ENCODE data around the gene ACY1. TPM values are rescaled to one million over a fixed set of nuclear protein-coding genes. Genes with fewer than 3 reads are reported as not detected.

ACY1 gene
- total and polyA plus RNA-seq, 7 experiments from 2014 or later, result 7.8 to 28.3 (median 12.4) TPM

Other genes with a start within 250 kb of the ACY1 start
- gene IQCF6, start 204.3 kb upstream of the ACY1 start, total RNA-seq, result not detected
- gene IQCF6, start 204.3 kb upstream of the ACY1 start, polyA plus RNA-seq, result not detected
- gene IQCF2, start 121.9 kb upstream of the ACY1 start, total RNA-seq, result not detected
- gene IQCF2, start 121.9 kb upstream of the ACY1 start, polyA plus RNA-seq, result not detected
- gene IQCF5, start 107.9 kb upstream of the ACY1 start, total RNA-seq, result not detected
- gene IQCF5, start 107.9 kb upstream of the ACY1 start, polyA plus RNA-seq, result not detected
- not detected for gene IQCF1, start 80.2 kb upstream of the ACY1 start, total RNA-seq
- not detected for gene IQCF1, start 80.2 kb upstream of the ACY1 start, polyA plus RNA-seq
- 10 to 100 TPM; 10.2 to 34.2 (median 16.6) TPM for gene RRP9, start 41.6 kb upstream of the ACY1 start, total RNA-seq
- gene RRP9, start 41.6 kb upstream of the ACY1 start, polyA plus RNA-seq, result 10 to 100 TPM; 19.8 to 33.4 TPM
- gene PARP3, start 41.2 kb upstream of the ACY1 start, total RNA-seq, result 10 to 100 TPM in 3 of 5 experiments, 1 to 10 TPM in 2; 7.7 to 21.5 (median 11.2) TPM
- 1 to 10 TPM; 3.2 to 7.6 TPM for gene PARP3, start 41.2 kb upstream of the ACY1 start, polyA plus RNA-seq
- not detected for gene GPR62, start 28.2 kb upstream of the ACY1 start, total RNA-seq
- under 1 TPM in 1 of 2 donors, not detected in 1; 0.08 TPM for gene GPR62, start 28.2 kb upstream of the ACY1 start, polyA plus RNA-seq
- gene PCBP4, start 16.1 kb upstream of the ACY1 start, total RNA-seq, result 10 to 100 TPM; 12.1 to 21.1 (median 15.0) TPM
- 10 to 100 TPM in 1 of 2 donors, 1 to 10 TPM in 1; 8.0 to 10.8 TPM for gene PCBP4, start 16.1 kb upstream of the ACY1 start, polyA plus RNA-seq
- 10 to 100 TPM; 25.0 to 80.8 (median 54.5) TPM for gene ABHD14B, start 9.5 kb upstream of the ACY1 start, total RNA-seq
- gene ABHD14B, start 9.5 kb upstream of the ACY1 start, polyA plus RNA-seq, result 10 to 100 TPM; 88.1 to 91.5 TPM
- 10 to 100 TPM in 4 of 5 experiments, 1 to 10 TPM in 1; 9.9 to 23.7 (median 14.7) TPM for gene ABHD14A, start 8.5 kb upstream of the ACY1 start, total RNA-seq
- 10 to 100 TPM; 76.3 to 96.9 TPM for gene ABHD14A, start 8.5 kb upstream of the ACY1 start, polyA plus RNA-seq
- gene RPL29, start 12.4 kb downstream of the ACY1 start, total RNA-seq, result 1,000 to 10,000 TPM; 1,152 to 1,744 (median 1,537) TPM
- 1,000 to 10,000 TPM; 1,720 to 2,133 TPM for gene RPL29, start 12.4 kb downstream of the ACY1 start, polyA plus RNA-seq
- 10 to 100 TPM; 12.6 to 41.5 (median 40.4) TPM for gene DUSP7, start 73.0 kb downstream of the ACY1 start, total RNA-seq
- gene DUSP7, start 73.0 kb downstream of the ACY1 start, polyA plus RNA-seq, result 1 to 10 TPM; 4.9 to 6.9 TPM
- gene POC1A, start 170.9 kb downstream of the ACY1 start, total RNA-seq, result 10 to 100 TPM in 1 of 5 experiments, 1 to 10 TPM in 2, under 1 TPM in 2; 0.58 to 19.7 (median 1.2) TPM
- gene POC1A, start 170.9 kb downstream of the ACY1 start, polyA plus RNA-seq, result 1 to 10 TPM; 1.8 to 2.5 TPM
- 10 to 100 TPM; 12.6 to 74.3 (median 27.4) TPM for gene ALAS1, start 214.6 kb downstream of the ACY1 start, total RNA-seq
- 10 to 100 TPM; 18.7 to 37.6 TPM for gene ALAS1, start 214.6 kb downstream of the ACY1 start, polyA plus RNA-seq
- 1 to 10 TPM in 3 of 5 experiments, under 1 TPM in 2; 0.27 to 2.5 (median 1.6) TPM for gene TLR9, start 242.1 kb downstream of the ACY1 start, total RNA-seq
- gene TLR9, start 242.1 kb downstream of the ACY1 start, polyA plus RNA-seq, result under 1 TPM in 1 of 2 donors, not detected in 1; 0.16 TPM

All from naive thymus-derived CD4-positive, alpha-beta T cell (primary cell).